Testis (tissue), 2 donors: ENCODE results near the gene AP2A2.

Experiments used
- POLR2A ChIP-seq: fragments of 450-650 bp; IDR thresholded peaks from one replicate; pipeline ENCODE4 v1.6.1; 2017; ENCODE audit warnings: antibody characterized with exemption, mild to moderate bottlenecking, moderate library complexity
- TF ChIP-seq, protein P1 (sequence below), 3 experiments: fragments of 450-650 bp in 2 of 3; fragments of 200-600 bp in 1 of 3; sonication (generic) in 1 of 3; IDR thresholded peaks; one replicate each; pipeline ENCODE4 v1.5.1; 2016 to 2019; ENCODE audit warnings: antibody characterized with exemption in 3 of 3, mild to moderate bottlenecking in 2 of 3, moderate library complexity in 1 of 3

DNA sequence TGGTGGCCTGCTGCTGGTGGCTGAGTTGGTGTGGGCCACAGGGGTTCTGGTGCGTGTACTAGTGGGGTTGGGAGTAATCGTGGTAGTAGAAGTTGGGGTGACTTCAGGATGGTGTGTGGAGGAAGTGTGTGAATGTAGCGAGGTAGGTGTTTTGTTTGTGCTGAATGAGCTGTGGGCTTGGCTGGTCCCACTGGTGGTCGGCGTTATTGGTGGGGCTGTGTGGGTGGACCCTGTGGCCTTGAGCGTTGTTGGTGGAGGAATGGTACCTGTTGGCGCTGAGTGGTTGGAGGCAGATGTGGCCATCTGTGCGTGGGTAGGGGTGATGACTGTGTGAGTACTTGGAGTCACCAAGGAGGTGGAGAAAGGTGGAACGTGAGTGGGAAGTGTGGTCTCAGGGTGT, 92.4 kb downstream of the AP2A2 start:
- TF ChIP-seq, protein P1, sequence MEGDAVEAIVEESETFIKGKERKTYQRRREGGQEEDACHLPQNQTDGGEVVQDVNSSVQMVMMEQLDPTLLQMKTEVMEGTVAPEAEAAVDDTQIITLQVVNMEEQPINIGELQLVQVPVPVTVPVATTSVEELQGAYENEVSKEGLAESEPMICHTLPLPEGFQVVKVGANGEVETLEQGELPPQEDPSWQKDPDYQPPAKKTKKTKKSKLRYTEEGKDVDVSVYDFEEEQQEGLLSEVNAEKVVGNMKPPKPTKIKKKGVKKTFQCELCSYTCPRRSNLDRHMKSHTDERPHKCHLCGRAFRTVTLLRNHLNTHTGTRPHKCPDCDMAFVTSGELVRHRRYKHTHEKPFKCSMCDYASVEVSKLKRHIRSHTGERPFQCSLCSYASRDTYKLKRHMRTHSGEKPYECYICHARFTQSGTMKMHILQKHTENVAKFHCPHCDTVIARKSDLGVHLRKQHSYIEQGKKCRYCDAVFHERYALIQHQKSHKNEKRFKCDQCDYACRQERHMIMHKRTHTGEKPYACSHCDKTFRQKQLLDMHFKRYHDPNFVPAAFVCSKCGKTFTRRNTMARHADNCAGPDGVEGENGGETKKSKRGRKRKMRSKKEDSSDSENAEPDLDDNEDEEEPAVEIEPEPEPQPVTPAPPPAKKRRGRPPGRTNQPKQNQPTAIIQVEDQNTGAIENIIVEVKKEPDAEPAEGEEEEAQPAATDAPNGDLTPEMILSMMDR (IDR thresholded peaks at IDR 0.05) = no peak
- TF ChIP-seq POLR2A = no peak
